GM19397 (cell line): ENCODE data around the gene GUCY1A2.

Experiments
- ATAC-seq: cut with Tn5 transposase; IDR thresholded peaks from one replicate; pipeline ENCODE4 v1.9.1; 2021; ENCODE audit warnings: mild to moderate bottlenecking, moderate library complexity; ENCODE audit not compliant: unreplicated experiment

GUCY1A2 gene

GRCh38 chr11:106761745-106762144, 256.5 kb downstream of the GUCY1A2 start:
- no peak for ATAC-seq

- no peak for ATAC-seq
These were observed 257.0 kb downstream of the GUCY1A2 start for GRCh38 chr11:106761240-106761639.

- ATAC-seq, result no peak
These were observed 270.2 kb downstream of the GUCY1A2 start for GRCh38 chr11:106748059-106748458.

GRCh38 chr11:106745941-106746340, 272.3 kb downstream of the GUCY1A2 start:
- no peak for ATAC-seq

GRCh38 chr11:106733635-106734034, 284.6 kb downstream of the GUCY1A2 start:
- ATAC-seq, result no peak

GRCh38 chr11:106728859-106729258, 289.4 kb downstream of the GUCY1A2 start:
- no peak for ATAC-seq

- no peak for ATAC-seq
These were observed 289.9 kb downstream of the GUCY1A2 start for GRCh38 chr11:106728379-106728778.

- no peak for ATAC-seq
These were observed 291.0 kb downstream of the GUCY1A2 start for GRCh38 chr11:106727256-106727655.

- no peak for ATAC-seq
These were observed 293.9 kb downstream of the GUCY1A2 start for GRCh38 chr11:106724293-106724892.

GRCh38 chr11:106723071-106723470, 295.2 kb downstream of the GUCY1A2 start:
- ATAC-seq, result no peak

- no peak for ATAC-seq
These were observed 301.1 kb downstream of the GUCY1A2 start for GRCh38 chr11:106717222-106717621.

- no peak for ATAC-seq
These were observed 304.1 kb downstream of the GUCY1A2 start for GRCh38 chr11:106714199-106714598.

- ATAC-seq, result no peak
These were observed 309.9 kb downstream of the GUCY1A2 start for GRCh38 chr11:106708348-106708747.

GRCh38 chr11:106706355-106706754, 311.9 kb downstream of the GUCY1A2 start:
- no peak for ATAC-seq

GRCh38 chr11:106702805-106703204, 315.5 kb downstream of the GUCY1A2 start:
- ATAC-seq, result no peak

GRCh38 chr11:106697058-106697457, 321.2 kb downstream of the GUCY1A2 start:
- no peak for ATAC-seq

- ATAC-seq, result no peak
These were observed 322.8 kb downstream of the GUCY1A2 start for GRCh38 chr11:106695506-106695905.

- no peak for ATAC-seq
These were observed 323.8 kb downstream of the GUCY1A2 start for GRCh38 chr11:106694501-106694900.

- no peak for ATAC-seq
These were observed 326.4 kb downstream of the GUCY1A2 start for GRCh38 chr11:106691807-106692365.

GRCh38 chr11:106690923-106691322, 327.4 kb downstream of the GUCY1A2 start:
- no peak for ATAC-seq

GRCh38 chr11:106684944-106685343, 333.3 kb downstream of the GUCY1A2 start:
- no peak for ATAC-seq

GRCh38 chr11:106683435-106683834, 334.8 kb downstream of the GUCY1A2 start:
- no peak for ATAC-seq

GRCh38 chr11:106681435-106681834, 336.8 kb downstream of the GUCY1A2 start:
- ATAC-seq, result no peak
